HL-60 (cell line): ENCODE measurements around the gene ACOX3.

Source experiments
- DNase-seq, 2 experiments: peaks; one replicate each; pipeline ENCODE4 v3.0.0-alpha.2; 2010 to 2020; ENCODE audit warnings: low read depth in 1 of 2, low spot score in 1 of 2
- H3K27ac ChIP-seq: fragments of 250-450 bp; sonication (Bioruptor Pico); replicated peaks from 2 replicates; pipeline ENCODE4 v1.5.1; 2020; ENCODE audit warnings: mild to moderate bottlenecking, moderate library complexity
- H3K27me3 ChIP-seq: fragments of 250-450 bp; sonication (Bioruptor Pico); 2 replicates; pipeline ENCODE4 v1.5.1; 2021; ENCODE audit warnings: mild to moderate bottlenecking, moderate library complexity; ENCODE audit not compliant: insufficient read depth, poor library complexity, severe bottlenecking
- H3K4me3 ChIP-seq: replicated peaks from 2 replicates; pipeline ENCODE4 v1.5.1; 2011; ENCODE audit warnings: mild to moderate bottlenecking, control low read depth, low read length; ENCODE audit not compliant: insufficient read depth
- GABPA ChIP-seq: IDR thresholded peaks from 2 replicates; pipeline ENCODE4 v1.6.1; 2012; ENCODE audit warnings: low read depth
- POLR2AphosphoS5 ChIP-seq: IDR thresholded peaks from 2 replicates; pipeline ENCODE4 v1.6.1; 2012; ENCODE audit warnings: low read depth
- SPI1 ChIP-seq: IDR thresholded peaks from 2 replicates; pipeline ENCODE4 v1.6.1; 2012; ENCODE audit warnings: low read depth, mild to moderate bottlenecking, borderline replicate concordance
- TF ChIP-seq, protein P1 (sequence below): IDR thresholded peaks from one replicate; pipeline ENCODE4 v1.5.1; 2011; ENCODE audit warnings: low read length, control low read depth, inconsistent platforms; ENCODE audit not compliant: insufficient read depth
- TF ChIP-seq, protein P2 (sequence below): IDR thresholded peaks from 2 replicates; pipeline ENCODE4 v1.6.1; 2012; ENCODE audit warnings: low read depth; ENCODE audit not compliant: insufficient replicate concordance

Gene ACOX3

DNA sequence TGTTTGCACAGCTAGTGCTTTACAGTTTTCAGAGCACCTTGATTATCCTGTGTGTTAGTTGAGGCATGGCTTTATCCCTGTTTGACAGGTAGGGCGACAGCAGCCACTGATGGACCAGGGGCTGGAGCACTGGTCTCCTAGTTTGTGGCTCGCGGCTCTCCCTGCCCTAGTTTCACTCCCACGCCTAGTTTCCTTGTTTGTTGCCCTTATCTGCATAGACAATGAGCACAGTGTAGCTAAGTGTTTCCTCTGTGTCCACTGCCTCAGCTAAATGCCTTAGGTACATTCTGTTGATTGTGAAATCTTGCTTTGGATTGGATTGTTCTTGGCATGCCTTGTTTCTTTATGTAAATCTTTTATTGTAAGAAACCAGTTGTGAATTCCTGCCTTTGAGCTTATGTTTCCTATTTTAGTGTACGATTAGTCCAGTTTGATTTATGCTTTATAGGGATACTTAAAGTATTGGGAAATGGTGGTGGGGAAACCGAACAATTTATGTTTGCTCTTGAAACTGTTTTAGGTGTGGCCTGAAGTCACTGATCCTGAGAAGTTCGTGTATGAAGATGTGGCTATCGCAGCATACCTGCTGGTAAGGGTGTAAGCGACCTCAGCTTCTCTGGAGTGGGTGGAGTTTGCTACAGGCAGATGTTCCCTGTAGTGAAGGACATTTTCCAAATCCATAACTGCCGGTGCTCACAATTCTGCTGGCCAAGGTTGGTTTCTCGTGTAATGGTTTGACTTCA lies 11.1 kb upstream of the ACOX3 start:
- TF ChIP-seq, protein P1, sequence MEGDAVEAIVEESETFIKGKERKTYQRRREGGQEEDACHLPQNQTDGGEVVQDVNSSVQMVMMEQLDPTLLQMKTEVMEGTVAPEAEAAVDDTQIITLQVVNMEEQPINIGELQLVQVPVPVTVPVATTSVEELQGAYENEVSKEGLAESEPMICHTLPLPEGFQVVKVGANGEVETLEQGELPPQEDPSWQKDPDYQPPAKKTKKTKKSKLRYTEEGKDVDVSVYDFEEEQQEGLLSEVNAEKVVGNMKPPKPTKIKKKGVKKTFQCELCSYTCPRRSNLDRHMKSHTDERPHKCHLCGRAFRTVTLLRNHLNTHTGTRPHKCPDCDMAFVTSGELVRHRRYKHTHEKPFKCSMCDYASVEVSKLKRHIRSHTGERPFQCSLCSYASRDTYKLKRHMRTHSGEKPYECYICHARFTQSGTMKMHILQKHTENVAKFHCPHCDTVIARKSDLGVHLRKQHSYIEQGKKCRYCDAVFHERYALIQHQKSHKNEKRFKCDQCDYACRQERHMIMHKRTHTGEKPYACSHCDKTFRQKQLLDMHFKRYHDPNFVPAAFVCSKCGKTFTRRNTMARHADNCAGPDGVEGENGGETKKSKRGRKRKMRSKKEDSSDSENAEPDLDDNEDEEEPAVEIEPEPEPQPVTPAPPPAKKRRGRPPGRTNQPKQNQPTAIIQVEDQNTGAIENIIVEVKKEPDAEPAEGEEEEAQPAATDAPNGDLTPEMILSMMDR, result no peak
- TF ChIP-seq GABPA, result no peak
- TF ChIP-seq, protein P2, sequence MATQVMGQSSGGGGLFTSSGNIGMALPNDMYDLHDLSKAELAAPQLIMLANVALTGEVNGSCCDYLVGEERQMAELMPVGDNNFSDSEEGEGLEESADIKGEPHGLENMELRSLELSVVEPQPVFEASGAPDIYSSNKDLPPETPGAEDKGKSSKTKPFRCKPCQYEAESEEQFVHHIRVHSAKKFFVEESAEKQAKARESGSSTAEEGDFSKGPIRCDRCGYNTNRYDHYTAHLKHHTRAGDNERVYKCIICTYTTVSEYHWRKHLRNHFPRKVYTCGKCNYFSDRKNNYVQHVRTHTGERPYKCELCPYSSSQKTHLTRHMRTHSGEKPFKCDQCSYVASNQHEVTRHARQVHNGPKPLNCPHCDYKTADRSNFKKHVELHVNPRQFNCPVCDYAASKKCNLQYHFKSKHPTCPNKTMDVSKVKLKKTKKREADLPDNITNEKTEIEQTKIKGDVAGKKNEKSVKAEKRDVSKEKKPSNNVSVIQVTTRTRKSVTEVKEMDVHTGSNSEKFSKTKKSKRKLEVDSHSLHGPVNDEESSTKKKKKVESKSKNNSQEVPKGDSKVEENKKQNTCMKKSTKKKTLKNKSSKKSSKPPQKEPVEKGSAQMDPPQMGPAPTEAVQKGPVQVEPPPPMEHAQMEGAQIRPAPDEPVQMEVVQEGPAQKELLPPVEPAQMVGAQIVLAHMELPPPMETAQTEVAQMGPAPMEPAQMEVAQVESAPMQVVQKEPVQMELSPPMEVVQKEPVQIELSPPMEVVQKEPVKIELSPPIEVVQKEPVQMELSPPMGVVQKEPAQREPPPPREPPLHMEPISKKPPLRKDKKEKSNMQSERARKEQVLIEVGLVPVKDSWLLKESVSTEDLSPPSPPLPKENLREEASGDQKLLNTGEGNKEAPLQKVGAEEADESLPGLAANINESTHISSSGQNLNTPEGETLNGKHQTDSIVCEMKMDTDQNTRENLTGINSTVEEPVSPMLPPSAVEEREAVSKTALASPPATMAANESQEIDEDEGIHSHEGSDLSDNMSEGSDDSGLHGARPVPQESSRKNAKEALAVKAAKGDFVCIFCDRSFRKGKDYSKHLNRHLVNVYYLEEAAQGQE, result no peak
- TF ChIP-seq SPI1, result no peak
- TF ChIP-seq POLR2AphosphoS5, result no peak
- DNase-seq, result no peak

DNA sequence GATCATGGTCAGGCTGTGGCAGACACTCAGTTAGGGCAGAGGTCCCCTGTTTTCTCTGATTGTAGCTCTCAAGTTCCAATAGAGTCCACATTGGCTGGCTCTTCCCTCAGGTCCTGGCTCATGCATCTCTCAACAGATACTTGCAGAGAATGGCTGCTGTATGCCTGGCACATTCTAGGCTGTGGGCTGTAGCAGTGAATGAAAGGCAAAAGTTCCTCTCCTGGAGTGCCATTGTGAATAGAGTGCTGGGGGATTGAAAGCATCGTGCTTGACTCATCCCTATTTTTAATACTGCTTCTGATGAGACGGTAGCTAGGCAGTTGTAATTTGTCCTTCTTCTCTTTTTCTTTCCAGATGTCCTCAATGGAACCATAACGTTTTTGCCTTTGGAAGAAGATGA lies 5.6 kb upstream of the ACOX3 start:
- H3K4me3 ChIP-seq, result no peak overlapping the region
- no peak for DNase-seq
- H3K27me3 ChIP-seq, result no peaks in the 10 kb centered on the region
- no peak overlapping the region for H3K27ac ChIP-seq
- TF ChIP-seq SPI1 (no peak), GABPA (no peak), POLR2AphosphoS5 (no peak)
- TF ChIP-seq, protein P1, result no peak
- TF ChIP-seq, protein P2, result no peak

More for the DNA sequence above, 11.1 kb upstream of the ACOX3 start:
- no peak overlapping the region for H3K4me3 ChIP-seq
- H3K27ac ChIP-seq, result no peak overlapping the region
- H3K27me3 ChIP-seq, result no peaks in the 10 kb centered on the region

DNA sequence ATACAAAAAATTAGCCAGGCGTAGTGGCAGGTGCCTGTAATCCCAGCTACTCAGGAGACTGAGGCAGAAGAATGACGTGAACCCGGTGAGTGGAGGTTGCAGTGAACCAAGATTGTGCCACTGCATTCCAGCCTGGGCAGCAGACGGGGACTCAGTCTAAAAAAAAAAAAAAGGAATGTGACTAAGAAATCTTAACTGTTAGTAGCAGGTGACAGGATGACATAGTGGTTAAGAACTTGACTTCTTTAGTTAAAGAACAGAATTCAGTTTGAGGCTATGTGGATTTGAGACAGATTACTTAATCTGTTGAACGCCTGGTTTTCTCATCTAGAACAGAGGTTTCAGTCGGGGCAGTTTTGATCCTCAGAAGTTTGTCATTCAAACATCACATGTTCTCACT lies 3.3 kb upstream of the ACOX3 start:
- no peak for DNase-seq
- Histone ChIP-seq H3K27me3 (no peaks in the 10 kb centered on the region), H3K27ac (no peak overlapping the region), H3K4me3 (no peak overlapping the region)
- TF ChIP-seq, protein P1, result no peak
- TF ChIP-seq SPI1 (no peak), POLR2AphosphoS5 (no peak), GABPA (no peak)
- TF ChIP-seq, protein P2, result no peak
